Lung (tissue), 12 donors: ENCODE measurements around the gene RIMS4. TPM values are rescaled to one million over a fixed set of nuclear protein-coding genes. Genes with fewer than 3 reads are reported as not detected.

ENCODE experiments used
- ATAC-seq: fragments of 200-7000 bp; cut with Tn5 transposase; one replicate; pipeline ENCODE4 v1.9.1; 2020; ENCODE audit warnings: moderate number of reproducible peaks; ENCODE audit not compliant: insufficient read depth, low FRiP score
- DNase-seq, 3 donors: peaks; one replicate each; pipeline ENCODE4 v3.0.0-alpha.2; 2013 to 2017
- H3K27ac ChIP-seq, 2 donors: one replicate each; pipeline ENCODE4 v1.5.1; 2013; ENCODE audit warnings: mild to moderate bottlenecking in 2 of 2, moderate library complexity in 2 of 2, control low read depth in 1 of 2, inconsistent platforms in 1 of 2, low read depth in 1 of 2, low read length in 1 of 2
- H3K27me3 ChIP-seq, 3 donors: one replicate each; pipeline ENCODE4 v1.5.1; 2013; ENCODE audit warnings: low read length in 2 of 3; ENCODE audit not compliant: control insufficient read depth in 3 of 3, insufficient read depth in 3 of 3
- H3K36me3 ChIP-seq, 4 donors: one replicate each; pipeline ENCODE4 v1.5.1; 2013; ENCODE audit warnings: low read length in 4 of 4, mild to moderate bottlenecking in 1 of 4, moderate library complexity in 1 of 4; ENCODE audit not compliant: control insufficient read depth in 4 of 4, insufficient read depth in 4 of 4
- H3K4me1 ChIP-seq, 5 donors: one replicate each; pipeline ENCODE4 v1.5.1; 2013; ENCODE audit warnings: low read length in 5 of 5, mild to moderate bottlenecking in 2 of 5, moderate library complexity in 1 of 5; ENCODE audit not compliant: control insufficient read depth in 5 of 5, insufficient read depth in 5 of 5
- H3K4me3 ChIP-seq: one replicate; pipeline ENCODE4 v1.5.1; 2013; ENCODE audit warnings: mild to moderate bottlenecking, control low read depth, moderate library complexity
- H3K9ac ChIP-seq, 2 donors: one replicate each; pipeline ENCODE4 v1.5.1; 2013; ENCODE audit warnings: low read length in 2 of 2, control low read depth in 1 of 2; ENCODE audit not compliant: insufficient read depth in 1 of 2
- H3K9me3 ChIP-seq, 4 donors: one replicate each; pipeline ENCODE4 v1.5.1; 2013; ENCODE audit warnings: low read length in 3 of 4, mild to moderate bottlenecking in 1 of 4, moderate library complexity in 1 of 4; ENCODE audit not compliant: control insufficient read depth in 4 of 4, insufficient read depth in 3 of 4
- CTCF ChIP-seq: IDR thresholded peaks from 2 replicates; pipeline ENCODE4 v1.5.1; 2012; ENCODE audit warnings: mild to moderate bottlenecking; ENCODE audit errors: control extremely low read depth, extremely low read depth
- WGBS, 2 donors: extraction: QIAGEN DNeasy Blood & Tissue Kit; methylation state at CpG; one replicate each; pipeline ENCODE4 v1.1.7; 2013; 5-methylcytosine and 5-hydroxymethylcytosine counted together
- polyA plus RNA-seq, 2 donors: library from polyadenylated mRNA; stranded (reverse); fragments of 200-250 nt; gene quantifications; one replicate each; pipeline ENCODE4 v1.2.1, GENCODE V29; 2013
- total RNA-seq, 2 donors: library from RNA; depleted of rRNA in 1 of 2; stranded (reverse); fragments of >200 nt in 1 of 2; gene quantifications; one replicate each; pipeline ENCODE4 v1.2.1, GENCODE V29; 2014 to 2021
- donor health status: control.
- donor health status: control.
- donor health status: Bipolar disorder and iron deficiency.
- donor health status: healthy.
- donor health status: DM: yes; HTN: yes; CAD: no.

RIMS4 gene
- total and polyA plus RNA-seq, 4 donors: 0.43 to 5.6 (median 1.6) TPM

- H3K4me1 ChIP-seq: peaks cover 7 to 42% (median 11%) of the 10 kb centered on the region in 5 donors
- 68 to 80% methylated on average over 7 of the region's 7 CpGs for WGBS, 2 donors
- ATAC-seq (no peak), DNase-seq (no peak)
- H3K4me3 ChIP-seq: no peak overlapping the region
- H3K36me3 ChIP-seq: no peaks in the 10 kb centered on the region
- no peaks in the 10 kb centered on the region for H3K27me3 ChIP-seq
- no peak overlapping the region for H3K9ac ChIP-seq
- H3K9me3 ChIP-seq: no peaks in the 10 kb centered on the region
- H3K27ac ChIP-seq: peak overlapping the region in 1 of 2 donors; percentile 6
- no peak for TF ChIP-seq CTCF
Measured at GRCh38 chr20:44701858-44702256, 108.5 kb downstream of the RIMS4 start.

Other genes with a start within 250 kb of the RIMS4 start
- 10 to 100 TPM; 45.7 to 62.7 TPM for gene PKIG, start 228.0 kb downstream of the RIMS4 start, total RNA-seq
- gene PKIG, start 228.0 kb downstream of the RIMS4 start, polyA plus RNA-seq: 10 to 100 TPM; 63.2 to 67.8 TPM
- gene ADA, start 158.8 kb downstream of the RIMS4 start, total RNA-seq: 1 to 10 TPM; 6.2 to 9.8 TPM
- gene ADA, start 158.8 kb downstream of the RIMS4 start, polyA plus RNA-seq: 10 to 100 TPM in 1 of 2 donors, 1 to 10 TPM in 1; 4.2 to 55.2 TPM
- 10 to 100 TPM in 1 of 2 donors, under 1 TPM in 1; 0.23 to 44.8 TPM for gene CCN5, start 95.2 kb downstream of the RIMS4 start, total RNA-seq
- 10 to 100 TPM; 24.1 to 92.1 TPM for gene CCN5, start 95.2 kb downstream of the RIMS4 start, polyA plus RNA-seq
- gene KCNK15, start 64.7 kb downstream of the RIMS4 start, total RNA-seq: 1 to 10 TPM in 1 of 2 donors, under 1 TPM in 1; 0.48 to 2.6 TPM
- 1 to 10 TPM in 1 of 2 donors, under 1 TPM in 1; 0.81 to 1.5 TPM for gene KCNK15, start 64.7 kb downstream of the RIMS4 start, polyA plus RNA-seq
- 100 to 1,000 TPM; 117 to 186 TPM for gene YWHAB, start 75.2 kb upstream of the RIMS4 start, total RNA-seq
- gene YWHAB, start 75.2 kb upstream of the RIMS4 start, polyA plus RNA-seq: 100 to 1,000 TPM in 1 of 2 donors, 10 to 100 TPM in 1; 69.0 to 133 TPM
- gene PABPC1L, start 99.5 kb upstream of the RIMS4 start, total RNA-seq: 10 to 100 TPM; 34.5 to 56.9 TPM
- 10 to 100 TPM; 16.9 to 63.3 TPM for gene PABPC1L, start 99.5 kb upstream of the RIMS4 start, polyA plus RNA-seq
- 10 to 100 TPM in 1 of 2 donors, 1 to 10 TPM in 1; 9.8 to 18.2 TPM for gene TOMM34, start 149.9 kb upstream of the RIMS4 start, total RNA-seq
- gene TOMM34, start 149.9 kb upstream of the RIMS4 start, polyA plus RNA-seq: 10 to 100 TPM; 16.1 to 24.7 TPM
- gene STK4, start 156.0 kb upstream of the RIMS4 start, total RNA-seq: 10 to 100 TPM; 34.6 to 70.9 TPM
- gene STK4, start 156.0 kb upstream of the RIMS4 start, polyA plus RNA-seq: 10 to 100 TPM; 11.8 to 21.7 TPM